IMR-90 (cell line): ENCODE data around the gene ZBTB7B. TPM values are rescaled to one million over a fixed set of nuclear protein-coding genes. Genes with fewer than 3 reads are reported as not detected.
A peak's percentile ranks its signal among the peaks of the same experiment; 100 is the strongest.

Source experiments
- ATAC-seq: fragments of 200-7000 bp; cut with Tn5 transposase; 2 replicates; pipeline ENCODE4 v1.9.1; 2020; ENCODE audit warnings: low read depth, mild to moderate bottlenecking, moderate library complexity
- BruUV-seq: library from RNA; stranded (reverse); fragments of 400-500 nt; replicated peaks from 2 replicates; lab custom pipeline; 2021; lab: Mats Ljungman, UMichigan
- CTCF ChIA-PET: fragments of 300-600 bp; formaldehyde crosslinking; extraction: SDS; loops from one replicate; lab custom pipeline; 2021; ENCODE audit warnings: antibody characterized with exemption; lab: Yijun Ruan, JAX
- POLR2A ChIA-PET: fragments of 300-600 bp; sonication (Branson Sonifier 250); formaldehyde crosslinking; loops from one replicate; lab custom pipeline; 2022; ENCODE audit warnings: antibody characterized with exemption; ENCODE audit not compliant: unreplicated experiment; lab: Charles Lee
- DNase-seq: peaks from one replicate; pipeline ENCODE4 v3.0.0; 2013
- H2AFZ ChIP-seq: replicated peaks from 2 replicates; pipeline ENCODE3; 2013; ENCODE audit warnings: low read length, mild to moderate bottlenecking; ENCODE audit not compliant: poor library complexity
- H2AK5ac ChIP-seq: 2 replicates; pipeline ENCODE4 v1.6.1; 2013; ENCODE audit warnings: low read depth, low read length, inconsistent platforms
- H2AK9ac ChIP-seq: replicated peaks from 2 replicates; pipeline ENCODE3; 2013; ENCODE audit warnings: mild to moderate bottlenecking, low read depth, low read length, moderate library complexity; ENCODE audit not compliant: poor library complexity
- H2BK120ac ChIP-seq: 2 replicates; pipeline ENCODE4 v1.6.1; 2013; ENCODE audit warnings: low read depth, low read length, inconsistent platforms
- H2BK15ac ChIP-seq: 3 replicates; pipeline ENCODE4 v1.6.1; 2013; ENCODE audit warnings: low read depth, low read length, inconsistent platforms
- H2BK20ac ChIP-seq: 2 replicates; pipeline ENCODE4 v1.6.1; 2013; ENCODE audit warnings: low read depth, mild to moderate bottlenecking, inconsistent platforms, low read length, moderate library complexity
- H2BK5ac ChIP-seq: 2 replicates; pipeline ENCODE4 v1.6.1; 2013; ENCODE audit warnings: mild to moderate bottlenecking, low read depth, low read length, inconsistent platforms; ENCODE audit not compliant: poor library complexity, severe bottlenecking
- H3K14ac ChIP-seq: replicated peaks from 2 replicates; pipeline ENCODE4 v1.6.1; 2013; ENCODE audit warnings: low read depth, low read length, inconsistent platforms
- H3K18ac ChIP-seq: 2 replicates; pipeline ENCODE4 v1.6.1; 2013; ENCODE audit warnings: low read depth, low read length, control low read depth
- H3K23ac ChIP-seq: 2 replicates; pipeline ENCODE4 v1.6.1; 2013; ENCODE audit warnings: low read depth, low read length, inconsistent platforms
- H3K27ac ChIP-seq: 2 replicates; pipeline ENCODE4 v1.5.1; 2013; ENCODE audit warnings: mild to moderate bottlenecking, control low read depth, low read length; ENCODE audit not compliant: insufficient read depth
- H3K27me3 ChIP-seq: 2 replicates; pipeline ENCODE4 v1.6.1; 2013; ENCODE audit warnings: low read length; ENCODE audit not compliant: control insufficient read depth, insufficient read depth
- H3K36me3 ChIP-seq: 2 replicates; pipeline ENCODE4 v1.6.1; 2013; ENCODE audit warnings: low read length, mixed read lengths; ENCODE audit not compliant: control insufficient read depth, insufficient read depth
- H3K4ac ChIP-seq: 2 replicates; pipeline ENCODE4 v1.6.1; 2013; ENCODE audit warnings: low read depth, low read length, inconsistent platforms
- H3K4me1 ChIP-seq: 2 replicates; pipeline ENCODE4 v1.6.1; 2013; ENCODE audit warnings: low read length, mixed read lengths; ENCODE audit not compliant: control insufficient read depth, insufficient read depth
- H3K4me2 ChIP-seq: 2 replicates; pipeline ENCODE4 v1.6.1; 2013; ENCODE audit warnings: low read depth, mild to moderate bottlenecking, control low read depth, low read length, moderate library complexity
- H3K4me3 ChIP-seq: 2 replicates; pipeline ENCODE4 v1.5.1; 2013; ENCODE audit warnings: low read depth, mild to moderate bottlenecking, control low read depth, low read length, moderate library complexity; ENCODE audit not compliant: insufficient read depth
- H3K56ac ChIP-seq: 2 replicates; pipeline ENCODE4 v1.6.1; 2013; ENCODE audit warnings: low read length, inconsistent platforms; ENCODE audit not compliant: insufficient read depth; ENCODE audit errors: extremely low read depth
- H3K79me1 ChIP-seq, 2 experiments: 2 replicates each; pipeline ENCODE4 v1.6.1; 2013; ENCODE audit warnings: low read length in 2 of 2, inconsistent platforms in 1 of 2, low read depth in 1 of 2
- H3K9ac ChIP-seq: 2 replicates; pipeline ENCODE4 v1.6.1; 2013; ENCODE audit warnings: low read depth, low read length, control low read depth
- H3K9me1 ChIP-seq: 2 replicates; pipeline ENCODE4 v1.6.1; 2013; ENCODE audit warnings: low read length, inconsistent platforms; ENCODE audit not compliant: insufficient read depth
- H3K9me3 ChIP-seq: 2 replicates; pipeline ENCODE4 v1.6.1; 2013; ENCODE audit warnings: low read length; ENCODE audit not compliant: control insufficient read depth, insufficient read depth
- H4K20me1 ChIP-seq: 2 replicates; pipeline ENCODE4 v1.6.1; 2013; ENCODE audit warnings: low read length, inconsistent platforms; ENCODE audit not compliant: insufficient read depth
- H4K5ac ChIP-seq: 2 replicates; pipeline ENCODE4 v1.6.1; 2013; ENCODE audit warnings: mild to moderate bottlenecking, low read depth, low read length, control low read depth
- H4K8ac ChIP-seq, 2 experiments: 2 replicates each; pipeline ENCODE4 v1.6.1; 2013; ENCODE audit warnings: low read depth in 2 of 2, low read length in 2 of 2, control low read depth in 1 of 2, inconsistent platforms in 1 of 2
- H4K91ac ChIP-seq: 2 replicates; pipeline ENCODE4 v1.6.1; 2013; ENCODE audit warnings: low read depth, low read length, inconsistent platforms; ENCODE audit not compliant: insufficient read depth
- RFX5 ChIP-seq: IDR thresholded peaks from 2 replicates; pipeline ENCODE4 v1.8.0; 2012; ENCODE audit warnings: low read depth, mild to moderate bottlenecking, low read length, moderate library complexity
- WGBS, 2 experiments: methylation state at CpG; one replicate each; pipeline versions ENCODE4 v1.1.5 to v1.1.7; 2013; ENCODE audit warnings: missing lambda C conversion rate in 2 of 2; ENCODE audit not compliant: insufficient read length in 1 of 2; ENCODE audit errors: extremely low coverage in 2 of 2; 5-methylcytosine and 5-hydroxymethylcytosine counted together
- dilution Hi-C: fragments of 300-500 bp; cut with HindIII; formaldehyde crosslinking; loops from one replicate; pipeline ENCODE4 v1.14.3; 2018; ENCODE audit warnings: low sequenced_read_pairs; ENCODE audit not compliant: unreplicated experiment
- in situ Hi-C: fragments of 300-500 bp; cut with MboI; formaldehyde crosslinking; loops from 3 replicates; pipeline ENCODE4 v1.14.3; 2019; ENCODE audit warnings: low sequenced_read_pairs, inconsistent platforms, mixed read lengths
- intact Hi-C: fragments of 100-400 bp; cut with micrococcal nuclease; formaldehyde crosslinking; loops from 2 replicates; pipeline ENCODE4 v1.10.0; 2022
- polyA plus RNA-seq, 3 experiments: library from polyadenylated mRNA; depleted of rRNA; stranded (reverse); fragments of >200 nt; gene quantifications; 2 replicates each; pipeline ENCODE4 v1.2.3, GENCODE V29; 2012; ENCODE audit warnings: low replicate concordance in 1 of 3
- total RNA-seq: library from RNA; depleted of rRNA; stranded (reverse); fragments of >200 nt; gene quantifications from 2 replicates; pipeline ENCODE4 v1.2.3, GENCODE V29; 2012

ZBTB7B gene
- total and polyA plus RNA-seq, 2 of the 4 experiments (the other 2 are of a cell fraction) = 7.7 to 17.4 TPM

GRCh38 chr1:155053531-155054105, 51.0 kb downstream of the ZBTB7B start:
- H3K4me2 ChIP-seq = no peak overlapping the region
- H4K5ac ChIP-seq = no peak overlapping the region
- peaks cover 4% of the 10 kb centered on the region; the same call in 1 of the 2 replicates for H3K9me1 ChIP-seq
- dilution Hi-C loops = no loop called here
- CTCF ChIA-PET = interaction anchor here (1.2 to 1.3 kb wide), 2 partner anchors 28 to 32 kb away, joined by 3 to 6 read pairs; no protein-coding TSS in a partner anchor
- H3K4me1 ChIP-seq = peaks cover 8% of the 10 kb centered on the region
- DNase-seq = no peak
- no peak overlapping the region for H2AK5ac ChIP-seq
- peak overlapping the region; percentile 63 for H2AK9ac ChIP-seq
- no peak overlapping the region for H3K56ac ChIP-seq
- no peak overlapping the region for H2BK120ac ChIP-seq
- peaks cover 0 to 15% of the 10 kb centered on the region in 2 experiments; a peak in 2 of 4 replicates for H3K79me1 ChIP-seq
- no peak overlapping the region for H3K27ac ChIP-seq
- H2BK5ac ChIP-seq = no peak overlapping the region
- H3K18ac ChIP-seq = no peak overlapping the region
- no peak overlapping the region for H3K4me3 ChIP-seq
- no peak overlapping the region for H4K8ac ChIP-seq
- in situ Hi-C loops = loop anchor here (10.0 kb wide), 1 partner anchor 99 kb away; the partner anchor contains the start of gene PBXIP1
- POLR2A ChIA-PET = no interaction called here
- no peak overlapping the region for H3K9ac ChIP-seq
- peak overlapping the region; percentile 7 for H2AFZ ChIP-seq
- H3K23ac ChIP-seq = no peak overlapping the region
- H2BK15ac ChIP-seq = no peak overlapping the region
- no peaks in the 10 kb centered on the region for H3K9me3 ChIP-seq
- H3K36me3 ChIP-seq = peaks cover 15% of the 10 kb centered on the region
- ATAC-seq = no peak
- TF ChIP-seq RFX5 = no peak
- H4K91ac ChIP-seq = no peak overlapping the region
- H4K20me1 ChIP-seq = no peaks in the 10 kb centered on the region; the same call in 1 of the 2 replicates
- WGBS, 2 experiments = 80% methylated on average over 1 of the region's 7 CpGs; no CpG with 5 or more reads in 1 of the 2 experiments
- H2BK20ac ChIP-seq = no peak overlapping the region
- no peak overlapping the region for H3K14ac ChIP-seq
- BruUV-seq = no TSS peak
- intact Hi-C loops = loop anchor here (5.0 kb wide), 1 partner anchor 51 kb away; the partner anchor contains the start of gene ZBTB7B
- H3K27me3 ChIP-seq = no peaks in the 10 kb centered on the region
- H3K4ac ChIP-seq = no peak overlapping the region
